ENCODE results near the gene FTCD. TPM values are rescaled to one million over a fixed set of nuclear protein-coding genes. Genes with fewer than 3 reads are reported as not detected.
"Not testable (repeated sequence)": the region's sequence is repeated elsewhere in the genome, so short reads cannot be mapped to it uniquely, and the experiment has no call there.

Gene FTCD
- total RNA-seq, 1 donor from 2014 or later = 1.9 TPM

DNA sequence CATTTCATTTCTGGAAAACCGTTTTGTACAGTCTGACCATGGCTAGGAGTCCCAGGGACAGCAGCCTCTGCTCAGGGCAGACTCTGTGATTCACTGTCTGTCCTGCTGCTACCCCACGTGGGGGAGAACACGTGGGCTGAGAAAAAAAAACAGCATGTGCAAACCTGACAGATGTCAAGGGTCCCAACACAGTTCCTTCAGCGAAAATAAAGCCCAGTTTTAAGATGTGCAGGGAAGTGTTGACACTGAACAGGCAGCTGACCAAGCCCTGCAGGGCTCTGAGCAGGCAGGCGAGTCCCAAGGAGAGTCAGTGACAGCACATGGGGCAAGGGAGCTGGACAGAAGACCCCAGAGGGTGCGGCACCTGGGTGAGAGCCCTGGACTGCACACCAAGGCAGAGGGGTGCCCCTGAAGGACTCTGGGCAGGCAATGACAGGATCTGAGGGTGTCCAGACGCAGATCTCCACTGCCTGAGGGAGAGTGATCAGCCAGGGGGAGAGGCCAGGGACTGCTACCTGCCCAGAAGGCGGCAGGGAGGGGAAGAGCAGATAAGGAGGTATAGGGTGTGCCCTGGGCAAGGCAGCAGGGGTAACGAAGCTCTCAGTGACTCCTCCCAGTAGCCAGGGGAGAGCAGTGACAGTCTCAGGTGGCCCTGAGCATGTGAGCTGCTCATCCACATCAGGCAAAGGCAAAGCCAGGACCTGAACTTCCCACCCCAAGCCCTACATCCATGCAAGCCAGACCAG is 34.0 kb upstream of the FTCD start:
- intact Hi-C loops (cut with DNase I) = no loop called here
- peak; percentile 25 for DNase-seq
- ATAC-seq (ENCODE audit: poor library complexity) = peak; percentile 7

DNA sequence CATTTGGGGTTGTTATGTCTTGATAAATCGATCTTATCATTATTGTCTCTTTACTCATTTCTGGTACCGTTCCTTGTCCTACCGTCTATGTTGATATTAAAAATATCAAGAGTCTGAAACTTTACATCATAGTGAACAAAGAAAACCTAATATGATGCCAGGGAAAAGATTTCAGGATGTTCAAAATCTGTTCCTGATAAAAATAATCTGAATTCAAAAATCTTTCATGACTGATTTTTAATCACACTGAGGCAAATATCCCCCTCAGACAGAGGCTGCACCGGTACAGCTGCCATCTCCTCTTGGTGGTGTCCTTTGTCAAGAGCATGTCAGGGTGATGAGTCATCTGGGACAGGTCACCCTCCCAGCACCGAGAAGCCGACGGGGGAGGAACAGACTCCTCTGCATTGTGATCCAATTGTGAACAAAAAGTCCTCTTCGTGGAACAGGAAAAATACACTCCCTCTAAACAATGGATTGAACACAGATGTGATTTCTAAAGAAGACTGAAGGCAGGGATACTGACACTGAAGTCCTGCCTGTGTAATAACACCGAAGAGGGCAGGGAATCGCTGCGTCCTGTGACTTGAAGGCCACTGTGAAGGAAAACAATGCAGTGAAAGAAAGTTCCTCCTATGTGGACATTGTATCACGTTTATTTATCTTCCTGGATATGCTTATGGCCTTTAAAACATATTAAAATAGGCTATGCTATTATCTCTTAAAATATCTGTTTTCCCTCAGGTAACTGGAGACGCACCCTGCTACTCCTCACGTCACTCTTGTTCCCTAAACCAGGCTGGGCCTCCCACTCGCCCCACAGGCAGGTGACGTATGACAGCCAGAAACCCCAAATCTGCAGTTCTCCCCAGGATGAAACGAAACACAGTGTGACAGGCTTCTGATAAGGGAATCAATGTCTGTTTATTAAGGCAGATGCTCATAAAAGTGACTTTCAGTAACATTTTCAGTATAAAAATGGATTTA is 33.1 kb upstream of the FTCD start:
- ATAC-seq (ENCODE audit: poor library complexity) (peak; percentile 66), DNase-seq (peak; percentile 70)
- intact Hi-C loops (cut with DNase I) = no loop called here

DNA sequence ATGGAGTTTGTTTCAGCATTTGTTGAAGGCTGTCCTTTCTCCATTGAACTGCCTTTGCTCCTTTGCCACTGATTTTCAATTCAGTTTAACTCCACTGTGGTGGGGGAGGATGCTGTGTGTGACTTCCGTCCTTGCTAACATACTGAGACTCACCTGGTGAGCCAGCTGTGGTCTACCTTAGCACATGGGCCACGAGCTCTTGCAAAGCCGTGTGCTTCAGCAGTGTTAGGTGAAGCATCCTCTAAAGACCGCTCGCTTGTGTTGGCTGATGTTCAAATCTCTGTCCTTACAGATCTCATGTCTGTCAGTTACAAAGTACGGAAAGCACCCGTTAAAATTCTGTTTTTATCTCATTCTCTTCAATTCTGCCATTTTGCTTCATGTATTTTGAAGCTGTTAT is 32.4 kb upstream of the FTCD start:
- ATAC-seq (ENCODE audit: poor library complexity) (no peak), DNase-seq (peak; percentile 20)
- intact Hi-C loops (cut with DNase I) = no loop called here

DNA sequence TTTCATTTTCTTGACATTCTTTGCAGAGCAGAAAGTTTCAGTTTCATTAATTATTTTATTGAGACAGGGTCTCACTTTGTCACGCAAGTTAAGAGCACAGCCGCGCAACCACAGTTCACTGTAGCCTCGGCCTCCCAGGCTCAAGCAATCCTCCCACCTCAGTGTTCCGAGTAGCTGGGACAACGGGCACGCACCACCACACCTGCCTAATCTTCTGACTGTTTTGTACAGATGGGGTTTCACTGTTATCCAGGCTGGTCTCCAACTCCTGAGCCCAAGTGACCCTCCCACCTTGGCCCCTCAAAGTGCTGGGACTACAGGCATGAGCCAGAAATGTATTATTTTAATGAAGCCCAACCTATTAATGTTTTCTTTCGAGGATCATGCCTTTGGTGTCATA is 31.9 kb upstream of the FTCD start:
- intact Hi-C loops (cut with DNase I) = no loop called here
- DNase-seq (peak; percentile 27), ATAC-seq (ENCODE audit: poor library complexity) (no peak)

- intact Hi-C loops (cut with DNase I) = no loop called here
- no peak for ATAC-seq (ENCODE audit: poor library complexity)
- DNase-seq = no peak
These were observed 30.3 kb upstream of the FTCD start for GRCh38 chr21:46185716-46186115.

GRCh38 chr21:46184625-46185555 is 29.5 kb upstream of the FTCD start:
- DNase-seq (peak; percentile 93), ATAC-seq (ENCODE audit: poor library complexity) (peak; percentile 73)
- intact Hi-C loops (cut with DNase I) = no loop called here

DNA sequence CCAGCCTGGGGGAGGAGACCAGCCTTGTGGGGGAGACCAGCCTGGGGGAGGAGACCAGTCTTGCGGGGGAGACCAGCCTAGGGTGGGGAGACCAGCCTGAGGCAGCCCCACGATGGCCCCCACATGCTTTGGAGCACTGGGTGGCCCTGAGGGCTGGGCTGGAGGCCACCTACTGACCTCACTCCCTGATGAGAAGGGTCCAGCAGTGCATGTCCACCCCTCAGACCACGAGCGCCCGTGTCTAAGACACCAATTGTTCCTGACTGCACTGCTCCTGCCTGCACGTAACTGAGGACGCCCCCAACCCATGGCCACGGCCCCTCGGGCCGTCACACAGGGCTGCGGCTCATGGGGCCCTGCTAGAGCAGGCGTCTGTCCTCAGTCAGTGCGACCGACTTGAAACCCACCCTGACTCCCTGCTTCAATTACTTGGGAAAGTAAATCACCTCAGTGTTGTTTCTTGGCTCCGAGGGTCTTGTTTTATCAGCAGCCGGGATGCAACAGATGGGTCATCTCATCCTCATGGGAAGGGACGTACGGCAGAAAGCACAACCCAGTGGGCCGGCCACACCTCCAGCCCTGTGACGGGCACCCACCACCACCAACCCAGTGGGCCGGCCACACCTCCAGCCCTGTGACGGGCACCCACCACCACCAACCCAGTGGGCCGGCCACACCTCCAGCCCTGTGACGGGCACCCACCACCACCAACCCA is 28.7 kb upstream of the FTCD start, which contains the start of gene SPATC1L:
SPATC1L (minus strand) TSS at position 550 of the 715 bp plus-strand sequence. CDS start 1,643 bp downstream, outside the sequence.
- intact Hi-C loops (cut with DNase I) = no loop called here
- ATAC-seq (ENCODE audit: poor library complexity) (peak; percentile 80), DNase-seq (peak; percentile 84)

DNA sequence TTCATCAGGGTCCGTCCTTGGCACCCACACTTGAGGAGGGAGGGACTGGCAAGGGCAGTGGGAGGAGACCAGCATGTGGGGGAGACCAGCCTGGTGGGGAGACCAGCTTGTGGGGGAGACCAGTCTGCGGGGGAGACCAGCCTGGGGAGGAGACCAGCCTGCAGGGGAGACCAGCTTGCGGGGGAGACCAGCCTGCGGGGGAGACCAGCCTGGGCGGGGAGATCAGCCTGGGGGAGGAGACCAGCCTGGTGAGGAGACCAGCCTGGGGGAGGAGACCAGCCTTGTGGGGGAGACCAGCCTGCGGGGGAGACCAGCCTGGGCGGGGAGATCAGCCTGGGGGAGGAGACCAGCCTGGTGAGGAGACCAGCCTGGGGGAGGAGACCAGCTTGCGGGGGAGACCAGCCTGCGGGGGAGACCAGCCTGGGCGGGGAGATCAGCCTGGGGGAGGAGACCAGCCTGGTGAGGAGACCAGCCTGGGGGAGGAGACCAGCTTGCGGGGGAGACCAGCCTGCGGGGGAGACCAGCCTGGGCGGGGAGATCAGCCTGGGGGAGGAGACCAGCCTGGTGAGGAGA is 28.0 kb upstream of the FTCD start:
- ATAC-seq (ENCODE audit: poor library complexity); intact Hi-C loops (cut with DNase I); DNase-seq: not testable (repeated sequence)

- intact Hi-C loops (cut with DNase I) = no loop called here
- ATAC-seq (ENCODE audit: poor library complexity) (no peak), DNase-seq (peak; percentile 66)
These were observed 27.4 kb upstream of the FTCD start for GRCh38 chr21:46182548-46183336.

DNA sequence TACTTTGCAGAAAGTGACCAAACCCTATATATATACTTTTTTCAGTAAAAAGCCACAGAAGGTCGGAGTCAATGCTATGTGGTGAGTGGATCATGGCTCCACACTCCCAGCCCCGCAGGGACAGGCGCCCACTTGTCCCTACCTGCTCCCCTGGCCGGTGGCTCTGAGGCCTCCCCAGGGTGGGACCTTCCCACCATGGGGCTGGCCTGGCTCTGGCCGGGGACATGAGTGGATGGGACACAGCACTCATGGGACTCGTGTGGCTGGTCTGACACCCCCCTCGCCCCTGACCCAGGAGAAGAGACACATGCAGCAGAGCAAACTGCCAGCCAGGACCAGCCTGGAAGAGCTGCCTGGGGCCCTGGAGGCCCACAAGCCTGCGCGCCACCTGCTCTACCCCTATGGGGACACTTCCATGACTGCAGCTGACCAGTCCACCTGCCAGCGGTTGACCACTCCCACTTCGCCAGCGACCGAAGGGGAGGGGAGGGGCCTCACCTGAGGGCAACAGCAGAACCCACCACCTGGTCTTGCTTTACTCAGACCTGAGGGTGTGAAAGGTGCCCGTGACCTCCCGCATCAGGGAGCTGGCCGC is 26.7 kb upstream of the FTCD start:
- no peak for ATAC-seq (ENCODE audit: poor library complexity)
- peak; percentile 40 for DNase-seq
- intact Hi-C loops (cut with DNase I) = no loop called here

GRCh38 chr21:46181436-46181835 is 26.1 kb upstream of the FTCD start:
- peak; percentile 24 for DNase-seq
- intact Hi-C loops (cut with DNase I) = no loop called here

DNA sequence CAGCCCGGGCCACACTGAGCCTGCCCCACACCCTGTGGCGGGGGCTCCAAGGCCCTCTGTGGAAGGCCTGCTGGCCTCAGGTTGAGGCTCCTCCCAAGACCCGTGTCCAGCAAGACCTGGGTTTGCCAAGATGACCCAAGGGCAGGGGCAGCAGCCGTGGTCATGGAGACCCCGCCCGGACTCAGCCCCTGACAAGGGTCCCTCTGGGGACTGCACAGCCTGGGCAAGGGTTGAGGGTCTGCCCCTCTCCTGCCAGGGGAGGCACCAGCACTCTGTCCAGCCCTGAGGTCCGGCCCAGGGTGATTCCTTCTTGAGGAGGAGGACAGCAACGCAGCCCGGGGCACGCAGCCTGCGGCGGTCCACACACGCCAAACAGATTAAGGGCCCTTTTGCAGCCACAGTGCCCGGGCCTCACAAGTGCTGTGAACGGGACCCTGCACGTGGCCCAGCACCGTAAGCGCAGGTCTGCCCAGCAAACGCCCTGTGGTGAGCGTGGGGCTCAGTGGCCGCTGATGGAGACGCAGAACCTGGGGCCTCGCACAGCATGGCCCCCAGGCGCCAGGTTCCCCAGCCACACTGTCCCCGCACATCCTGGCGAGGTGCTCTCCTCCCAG is 25.5 kb upstream of the FTCD start:
- intact Hi-C loops (cut with DNase I) = no loop called here
- DNase-seq (peak; percentile 47), ATAC-seq (ENCODE audit: poor library complexity) (no peak)

More at GRCh38 chr21:46181436-46181835, 26.1 kb upstream of the FTCD start:
- ATAC-seq (ENCODE audit: poor library complexity) = no peak

- intact Hi-C loops (cut with DNase I) = no loop called here
These were observed 24.8 kb upstream of the FTCD start for GRCh38 chr21:46180079-46180722.

DNA sequence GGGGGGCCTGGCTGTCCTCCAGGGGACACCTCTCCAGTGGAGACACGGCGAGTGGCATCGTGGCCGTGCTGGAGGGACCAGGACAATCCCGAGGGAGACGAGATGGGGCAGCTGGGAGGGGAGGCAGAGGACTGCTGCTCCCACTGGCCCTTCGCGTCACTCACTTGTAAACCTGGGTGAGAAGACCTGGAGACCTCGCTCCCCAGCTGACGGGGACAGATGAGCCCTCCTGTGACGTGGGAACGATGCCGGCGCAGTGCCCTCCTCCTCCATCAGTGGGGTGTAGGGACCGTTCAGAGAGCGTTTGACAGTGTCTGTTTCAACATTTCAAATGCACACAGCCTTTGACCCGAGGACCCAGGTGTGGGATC is 24.3 kb upstream of the FTCD start:
- DNase-seq (peak; percentile 26), ATAC-seq (ENCODE audit: poor library complexity) (no peak)
- intact Hi-C loops (cut with DNase I) = no loop called here

More at GRCh38 chr21:46180079-46180722, 24.8 kb upstream of the FTCD start:
- DNase-seq (peak; percentile 30), ATAC-seq (ENCODE audit: poor library complexity) (no peak)

- intact Hi-C loops (cut with DNase I) = no loop called here
- DNase-seq = no peak
- ATAC-seq (ENCODE audit: poor library complexity) = no peak
These were observed 23.6 kb upstream of the FTCD start for GRCh38 chr21:46178961-46179360.

All from Right ventricle myocardium superior (tissue), 1 donor.